Stomach (tissue), 9 donors: ENCODE data around the gene WDR27. TPM values are rescaled to one million over a fixed set of nuclear protein-coding genes. Genes with fewer than 3 reads are reported as not detected.

Experiments
- DNase-seq, 2 donors: peaks; one replicate each; pipeline versions ENCODE4 v3.0.0 to v3.0.0-alpha.2; 2013 to 2019
- H3K27ac ChIP-seq, 5 donors: fragments of 200-600 bp in 4 of 5; sonication (generic) in 4 of 5; one replicate each; pipeline ENCODE4 v1.5.1; 2013 to 2019; ENCODE audit warnings: mild to moderate bottlenecking in 1 of 5, moderate library complexity in 1 of 5
- H3K27me3 ChIP-seq, 3 donors: fragments of 200-600 bp; sonication (generic); one replicate each; pipeline ENCODE4 v1.5.1; 2017 to 2019; ENCODE audit warnings: mixed run types in 1 of 3
- H3K36me3 ChIP-seq, 4 donors: fragments of 200-600 bp; sonication (generic); 1 replicate in 3 of 4; 2 replicates in 1 of 4; pipeline ENCODE4 v1.5.1; 2016 to 2019
- H3K4me1 ChIP-seq, 4 donors: fragments of 200-600 bp; sonication (generic); one replicate each; pipeline ENCODE4 v1.5.1; 2016 to 2019
- H3K4me3 ChIP-seq, 4 donors: fragments of 200-600 bp; sonication (generic) in 3 of 4; one replicate each; pipeline ENCODE4 v1.5.1; 2016 to 2019; ENCODE audit warnings: mild to moderate bottlenecking in 1 of 4
- H3K9me3 ChIP-seq, 4 donors: fragments of 200-600 bp; sonication (generic); one replicate each; pipeline ENCODE4 v1.5.1; 2016 to 2019
- EP300 ChIP-seq: sonication (generic); formaldehyde crosslinking; IDR thresholded peaks from one replicate; pipeline ENCODE4 v1.6.1; 2017; ENCODE audit warnings: antibody characterized with exemption
- POLR2A ChIP-seq, 4 donors: fragments of 450-650 bp; IDR thresholded peaks; one replicate each; pipeline ENCODE4 v1.6.1; 2016; ENCODE audit warnings: antibody characterized with exemption in 4 of 4, control low read depth in 2 of 4, mild to moderate bottlenecking in 1 of 4, moderate library complexity in 1 of 4
- WGBS, 5 donors: extraction: QIAGEN DNeasy Blood & Tissue Kit in 3 of 5; methylation state at CpG; one replicate each; pipeline versions ENCODE4 v1.1.5 to v1.1.7; 2013 to 2018; 5-methylcytosine and 5-hydroxymethylcytosine counted together
- intact Hi-C: fragments of 100-400 bp; cut with DNase I; formaldehyde crosslinking; loops from one replicate; pipeline ENCODE4 v1.15.1; 2023; ENCODE audit warnings: low total_unique reads
- polyA plus RNA-seq, 3 donors: library from polyadenylated mRNA; stranded (reverse); fragments of 200-250 nt; gene quantifications; one replicate each; pipeline ENCODE4 v1.2.3, GENCODE V29; 2013
- total RNA-seq, 5 donors: library from RNA; depleted of rRNA; stranded (reverse); fragments of >200 nt; gene quantifications; one replicate each; pipeline versions ENCODE4 v1.1.0 to v1.2.3, GENCODE V29; 2014 to 2016
- donor health status: healthy with polysubstance abuse.
- donor health status: Bipolar disorder and iron deficiency.
- donor health status: healthy.

Gene WDR27
- total and polyA plus RNA-seq, 8 donors, result 4.9 to 271 (median 39.9) TPM

DNA sequence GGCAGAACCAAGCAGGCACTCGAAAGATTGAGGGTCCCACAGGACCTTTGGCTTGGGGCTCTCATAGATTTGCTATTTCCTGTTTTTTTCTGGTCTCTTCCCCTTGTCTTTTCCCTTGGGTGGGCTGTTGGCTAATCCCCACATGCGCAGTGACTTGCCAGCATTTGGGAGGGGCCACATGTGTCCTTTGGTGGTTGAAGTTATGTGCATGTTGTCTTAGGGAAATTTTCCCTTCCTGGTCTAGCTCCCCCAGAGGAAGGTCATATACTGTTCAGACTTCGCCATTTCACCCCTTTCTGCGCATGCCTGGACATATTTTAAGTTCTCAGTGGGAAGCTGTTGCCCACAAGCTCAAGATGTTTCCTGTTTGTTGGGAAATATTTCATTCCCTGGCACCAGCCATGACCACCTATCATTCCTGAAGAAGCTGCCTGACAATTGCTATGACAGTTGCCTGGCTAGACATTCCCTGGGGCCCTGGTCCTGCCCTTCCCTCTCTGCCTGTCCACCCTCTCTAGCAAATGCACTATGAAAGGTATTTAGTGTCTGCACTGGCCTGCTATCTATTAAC is 292.0 kb downstream of the WDR27 start:
- no peak for DNase-seq
- H3K27me3 ChIP-seq, result no peaks in the 10 kb centered on the region
- H3K9me3 ChIP-seq, result peaks cover 0 to 20% (median 4%) of the 10 kb centered on the region in 4 donors
- WGBS, 5 donors, result 78 to 91% (median 81%) methylated on average over 4 of the region's 4 CpGs
- intact Hi-C loops, result no loop called here
- no peaks in the 10 kb centered on the region for H3K4me1 ChIP-seq
- no peak overlapping the region for H3K27ac ChIP-seq
- H3K36me3 ChIP-seq, result no peaks in the 10 kb centered on the region
- no peak for TF ChIP-seq EP300
- no peak for TF ChIP-seq POLR2A (IDR thresholded peaks at IDR 0.05)
- H3K4me3 ChIP-seq, result no peak overlapping the region

DNA sequence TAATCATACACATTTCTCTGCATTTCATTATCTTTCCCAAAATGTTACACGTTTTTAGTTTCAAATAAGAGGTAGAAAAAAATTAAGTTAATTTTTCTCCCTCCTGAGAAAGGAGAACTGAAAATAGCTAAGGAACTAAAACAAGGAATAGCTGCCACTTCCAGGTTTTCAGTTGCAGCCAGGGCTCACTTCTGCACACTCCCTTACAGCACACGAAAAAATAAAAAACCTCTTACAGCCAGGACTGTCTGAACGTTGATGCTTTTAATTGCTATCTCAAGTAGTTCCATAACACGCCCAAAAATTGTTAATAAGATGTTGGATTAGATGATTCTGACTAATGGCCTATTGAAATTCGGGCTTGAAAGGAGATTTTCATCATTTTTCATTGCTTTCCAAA is 294.5 kb downstream of the WDR27 start:
- Histone ChIP-seq H3K27ac (no peak overlapping the region), H3K4me1 (no peaks in the 10 kb centered on the region), H3K36me3 (no peaks in the 10 kb centered on the region), H3K9me3 (peaks cover 0 to 6% (median 0%) of the 10 kb centered on the region in 4 donors), H3K27me3 (no peaks in the 10 kb centered on the region), H3K4me3 (no peak overlapping the region)
- no peak for DNase-seq
- TF ChIP-seq POLR2A (IDR thresholded peaks at IDR 0.05) (no peak), EP300 (no peak)
- WGBS, 5 donors, result 49 to 57% (median 54%) methylated on average over 5 of the region's 5 CpGs
- intact Hi-C loops, result no loop called here

Other genes with a start within 250 kb of the WDR27 start
- 10 to 100 TPM in 4 of 5 donors, 1 to 10 TPM in 1; 1.8 to 62.6 (median 22.4) TPM for gene C6orf120, start 97 bp upstream of the WDR27 start, total RNA-seq
- gene C6orf120, start 97 bp upstream of the WDR27 start, polyA plus RNA-seq, result 1 to 10 TPM; 4.7 to 8.7 (median 6.8) TPM
- 100 to 1,000 TPM in 1 of 5 donors, 10 to 100 TPM in 4; 10.4 to 115 (median 49.6) TPM for gene PHF10, start 22.5 kb upstream of the WDR27 start, total RNA-seq
- gene PHF10, start 22.5 kb upstream of the WDR27 start, polyA plus RNA-seq, result 10 to 100 TPM; 30.5 to 43.2 (median 31.9) TPM
- gene DYNLT2, start 49.5 kb upstream of the WDR27 start, total RNA-seq, result 1 to 10 TPM in 3 of 5 donors, not detected in 2; 1.6 to 5.3 (median 2.0) TPM
- 1 to 10 TPM in 1 of 3 donors, under 1 TPM in 2; 0.46 to 3.2 (median 1.00) TPM for gene DYNLT2, start 49.5 kb upstream of the WDR27 start, polyA plus RNA-seq
- 10 to 100 TPM in 3 of 5 donors, 1 to 10 TPM in 2; 4.1 to 84.5 (median 13.8) TPM for gene ERMARD, start 49.6 kb upstream of the WDR27 start, total RNA-seq
- 10 to 100 TPM; 19.8 to 41.9 (median 21.8) TPM for gene ERMARD, start 49.6 kb upstream of the WDR27 start, polyA plus RNA-seq